ACHN (cell line): Measurements from ENCODE around the gene EIF2B2.
"Not testable (repeated sequence)": the region's sequence is repeated elsewhere in the genome, so short reads cannot be mapped to it uniquely, and the experiment has no call there.

Experiments
- DNase-seq: peaks from one replicate; pipeline ENCODE4 v3.0.0-alpha.2; 2015
- in situ Hi-C: cut with HindIII; loops from 2 replicates; pipeline ENCODE4 v1.10.0; 2017; ENCODE audit warnings: low sequenced_read_pairs, low pct_ligation_motif_present, low pct_unique_long_range_greater_than_20kb

Gene EIF2B2

GRCh38 chr14:74983343-74983742 is 19.4 kb upstream of the EIF2B2 start:
- DNase-seq, result no peak
- in situ Hi-C loops, result no loop called here

DNA sequence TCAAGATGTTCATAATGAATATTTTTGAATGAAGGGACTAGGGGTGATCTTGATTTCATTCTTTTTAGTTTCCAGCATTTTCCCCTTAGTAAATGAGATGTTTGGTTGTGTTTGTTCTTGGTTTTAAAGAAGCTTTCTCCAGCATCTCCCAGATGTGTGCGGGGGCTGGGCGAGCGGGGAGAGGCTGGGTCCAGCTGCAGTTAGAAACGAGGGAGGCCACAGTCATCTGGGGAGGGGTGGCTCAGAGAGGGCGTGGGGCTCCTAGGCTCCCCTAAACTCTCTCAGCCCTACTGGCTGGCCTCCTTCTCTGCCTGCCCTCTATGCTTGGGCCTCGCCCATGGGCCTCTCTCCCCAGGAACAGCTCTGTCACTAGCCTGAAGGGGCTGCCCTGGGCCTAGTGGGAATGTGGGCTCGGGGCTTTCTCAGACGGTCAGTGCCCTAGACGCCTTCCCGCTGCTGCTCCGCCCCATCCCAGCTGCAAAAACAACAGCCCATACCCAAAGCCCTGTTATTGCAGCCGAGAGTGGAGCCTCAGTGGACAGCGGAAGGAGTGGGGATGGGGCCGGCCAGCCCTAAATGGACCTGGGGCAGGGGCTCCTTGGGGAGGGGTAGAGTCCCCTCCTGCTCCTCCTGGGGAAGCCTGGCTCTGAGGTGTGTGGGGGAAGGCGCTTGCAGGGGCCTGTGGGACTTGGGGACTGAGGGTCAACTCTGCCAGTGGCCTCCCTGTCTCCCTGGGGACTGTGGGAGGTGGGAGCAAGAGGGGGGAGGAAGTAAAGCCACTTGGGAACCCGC is 18.3 kb upstream of the EIF2B2 start:
- in situ Hi-C loops, result no loop called here
- no peak for DNase-seq

GRCh38 chr14:74985028-74985310 is 17.8 kb upstream of the EIF2B2 start:
- in situ Hi-C loops, result no loop called here
- no peak for DNase-seq

DNA sequence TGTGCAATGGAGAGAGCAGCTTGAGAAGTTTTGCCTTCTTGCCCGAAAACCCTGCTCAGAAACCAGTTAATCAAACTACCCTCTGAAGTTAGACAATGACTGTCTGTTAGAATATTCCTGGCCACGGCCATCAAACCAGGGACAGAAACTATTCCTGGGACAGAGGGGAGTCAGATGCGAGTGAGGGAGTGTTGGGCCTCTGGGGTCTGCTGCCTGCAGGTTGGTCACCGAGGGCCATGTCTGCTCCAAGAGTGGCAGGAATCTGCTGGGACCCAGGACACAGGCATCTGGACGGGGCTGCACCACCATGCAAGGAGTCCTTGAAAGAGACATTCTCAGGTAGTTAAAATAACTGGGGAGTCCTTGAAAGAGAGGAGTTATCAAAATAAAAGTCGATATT is 16.9 kb upstream of the EIF2B2 start:
- DNase-seq, result no peak
- in situ Hi-C loops, result no loop called here

GRCh38 chr14:74988131-74988530 is 14.6 kb upstream of the EIF2B2 start:
- in situ Hi-C loops, result no loop called here
- DNase-seq, result peak; percentile 52

DNA sequence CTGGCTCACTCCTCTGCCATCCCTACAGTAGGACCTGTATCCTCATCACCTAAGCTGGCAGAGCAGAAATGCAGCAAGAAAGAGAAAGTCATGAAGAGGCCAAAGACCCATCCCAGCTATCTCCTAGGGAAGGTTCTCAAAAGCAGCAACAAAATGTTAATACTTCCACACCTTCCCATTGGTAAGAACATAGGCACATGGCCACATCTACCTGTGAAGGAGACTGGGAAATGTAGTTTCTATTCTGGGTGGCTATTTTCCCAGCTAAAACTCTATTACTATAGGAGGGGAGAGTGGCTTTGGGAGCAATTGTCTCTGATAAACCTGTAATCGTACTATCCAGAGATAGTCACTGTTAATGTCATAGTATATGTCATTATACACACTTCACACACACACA is 13.7 kb upstream of the EIF2B2 start:
- in situ Hi-C loops, result no loop called here
- no peak for DNase-seq

GRCh38 chr14:74994182-74994581 is 8.5 kb upstream of the EIF2B2 start:
- in situ Hi-C loops, DNase-seq: not testable (repeated sequence)

DNA sequence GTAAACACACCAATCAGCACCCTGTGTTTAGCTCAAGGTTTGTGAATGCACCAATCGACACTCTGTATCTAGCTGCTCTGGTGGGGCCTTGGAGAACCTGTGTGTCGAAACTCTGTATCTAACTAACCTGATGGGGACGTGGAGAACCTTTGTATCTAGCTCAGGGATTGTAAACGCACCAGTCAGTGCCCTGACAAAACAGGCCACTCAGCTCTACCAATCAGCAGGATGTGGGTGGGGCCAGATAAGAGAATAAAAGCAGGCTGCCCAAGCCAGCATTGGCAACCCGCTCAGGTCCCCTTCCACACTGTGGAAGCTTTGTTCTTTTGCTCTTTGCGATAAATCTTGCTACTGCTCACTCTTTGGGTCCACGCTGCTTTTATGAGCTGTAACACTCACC is 6.9 kb upstream of the EIF2B2 start:
- in situ Hi-C loops, DNase-seq: not testable (repeated sequence)

- no peak for DNase-seq
- in situ Hi-C loops, result no loop called here
Observed at GRCh38 chr14:75001261-75001660, 1.5 kb upstream of the EIF2B2 start.

GRCh38 chr14:75001899-75002298 is 822 bp upstream of the EIF2B2 start:
- in situ Hi-C loops, result no loop called here
- no peak for DNase-seq

- peak; percentile 2 for DNase-seq
- in situ Hi-C loops, result no loop called here
Observed at GRCh38 chr14:75003250-75004027, 718 bp downstream of the EIF2B2 start.

DNA sequence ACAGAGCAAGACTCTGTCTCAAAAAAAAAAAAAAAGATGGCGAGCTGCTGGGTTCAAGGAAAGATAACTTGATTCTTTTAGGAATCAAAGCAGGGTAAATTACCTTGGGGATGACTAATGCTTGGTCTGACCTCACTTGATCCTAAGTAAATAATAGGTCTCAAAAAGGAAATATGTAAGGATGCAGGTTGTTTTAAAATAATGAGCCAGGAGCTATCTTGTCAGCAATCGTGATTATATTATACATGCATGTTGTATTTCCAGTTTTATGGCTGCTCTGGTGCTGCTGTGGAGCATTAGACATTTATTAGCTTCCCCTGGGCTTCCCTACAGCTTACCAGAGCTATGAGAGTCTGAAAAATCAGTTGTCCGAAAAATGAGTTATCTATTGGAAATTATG is 2.6 kb downstream of the EIF2B2 start:
- in situ Hi-C loops, result no loop called here
- no peak for DNase-seq

- in situ Hi-C loops, result no loop called here
Observed at GRCh38 chr14:75009176-75009575, 6.5 kb downstream of the EIF2B2 start.

DNA sequence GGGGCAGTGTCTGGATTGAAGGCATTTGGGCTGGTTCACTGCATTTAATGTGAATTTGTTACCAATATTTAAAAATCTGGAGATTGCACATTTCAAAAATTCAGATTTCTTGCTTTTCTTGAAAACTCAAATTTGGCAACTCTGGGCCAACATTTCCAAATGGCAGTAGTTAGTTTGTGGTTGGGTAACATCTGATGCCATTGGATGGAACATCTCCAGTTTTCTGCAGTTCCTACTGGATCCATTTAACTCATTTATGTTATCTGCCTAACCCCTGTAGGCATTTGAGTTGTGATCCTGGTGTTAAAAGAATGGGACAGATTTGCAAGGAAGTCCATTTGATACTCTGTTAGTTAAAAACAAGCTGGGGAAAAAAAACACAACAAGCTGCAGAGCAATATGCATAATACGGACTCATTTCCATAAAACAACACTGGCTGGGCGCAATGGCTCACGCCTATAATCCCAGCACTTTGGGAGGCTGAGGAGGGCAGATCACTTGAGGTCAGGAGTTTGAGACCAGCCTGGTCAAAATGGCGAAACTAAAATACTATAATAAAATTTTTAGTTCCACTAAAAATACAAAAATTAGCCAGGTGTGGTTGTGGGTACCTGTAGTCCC is 7.9 kb downstream of the EIF2B2 start:
- in situ Hi-C loops, result no loop called here
- DNase-seq, result no peak

More at GRCh38 chr14:75009176-75009575, 6.5 kb downstream of the EIF2B2 start:
- DNase-seq, result no peak

GRCh38 chr14:75011356-75011994 is 8.8 kb downstream of the EIF2B2 start:
- DNase-seq, result peak; percentile 50

DNA sequence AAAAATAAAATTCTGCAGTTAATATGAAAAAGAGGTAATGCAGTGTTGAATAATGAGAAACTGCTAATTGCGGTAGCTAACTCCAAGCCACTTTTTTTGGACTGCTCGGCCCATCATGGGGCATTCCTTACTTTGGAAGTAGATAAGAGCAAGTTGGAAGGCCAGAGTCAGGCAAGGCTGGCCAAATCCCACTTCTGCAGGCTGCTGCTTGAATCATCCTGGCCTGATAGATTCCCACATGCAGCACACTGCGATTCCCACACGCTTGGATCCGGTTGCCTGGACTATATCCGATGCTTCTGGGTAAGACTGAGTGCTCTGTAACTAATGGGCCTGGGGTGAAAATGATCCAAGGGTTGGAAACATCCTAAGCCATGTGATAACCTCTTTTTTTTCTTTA is 10.6 kb downstream of the EIF2B2 start:
- DNase-seq, result no peak
- in situ Hi-C loops, result no loop called here

More at GRCh38 chr14:75011356-75011994, 8.8 kb downstream of the EIF2B2 start:
- in situ Hi-C loops, result no loop called here

DNA sequence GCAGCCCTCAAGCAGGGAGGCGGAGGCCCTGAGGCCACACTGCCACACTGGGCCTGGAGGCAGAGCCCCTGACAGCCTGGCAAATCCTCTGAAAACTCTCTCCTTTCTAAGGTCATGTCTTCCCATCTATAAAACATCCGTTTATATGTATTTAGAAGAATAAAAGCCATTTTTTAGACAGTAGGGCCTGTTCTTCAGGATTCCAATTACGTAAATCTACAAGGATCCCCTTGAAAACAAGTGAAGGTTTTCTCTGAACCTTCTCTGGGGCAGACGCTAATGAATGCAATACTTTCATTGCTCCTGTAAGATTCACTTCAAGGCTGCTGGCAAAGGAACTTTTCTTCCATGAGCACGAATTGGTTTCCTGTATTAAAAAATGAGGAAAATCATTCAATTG is 12.8 kb downstream of the EIF2B2 start:
- in situ Hi-C loops, result no loop called here
- no peak for DNase-seq

DNA sequence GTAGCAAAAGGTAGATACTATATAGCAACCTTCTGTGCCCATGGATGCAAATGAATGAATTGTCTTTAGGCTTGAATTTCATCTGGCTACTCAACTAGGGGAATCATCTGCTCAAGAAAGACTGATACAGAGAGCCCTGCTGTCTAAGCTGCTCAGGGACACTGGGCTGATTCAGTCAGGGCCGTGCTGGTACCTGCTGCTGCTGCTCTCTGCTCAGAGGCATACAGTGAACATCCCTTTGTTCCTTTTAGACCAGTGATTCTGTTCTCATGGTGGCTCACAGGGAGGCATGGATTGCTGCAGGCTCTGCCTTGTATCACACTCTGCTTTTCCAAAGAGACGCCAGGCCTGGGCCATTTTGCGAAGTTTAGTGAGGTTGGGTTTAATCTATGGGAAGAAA is 14.1 kb downstream of the EIF2B2 start:
- in situ Hi-C loops, result no loop called here
- DNase-seq, result no peak

DNA sequence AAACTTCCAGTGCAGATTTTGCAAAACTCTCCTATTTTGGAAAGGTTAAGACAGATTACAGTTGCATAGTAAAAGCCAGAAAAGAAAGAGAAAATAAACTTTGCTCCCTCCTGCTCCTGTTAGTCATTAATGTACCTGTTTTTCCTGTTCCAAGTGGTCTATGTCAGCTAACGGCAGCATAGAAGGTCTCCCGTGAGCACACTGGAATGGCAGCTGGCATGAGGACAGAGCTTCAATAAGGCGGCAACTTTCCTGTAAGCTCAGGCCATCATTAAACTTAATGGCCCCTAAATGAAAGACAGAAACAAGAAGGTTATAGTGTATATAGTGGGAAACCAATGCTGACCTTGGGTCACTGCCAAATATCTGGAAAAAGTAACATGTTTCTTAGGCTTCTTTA is 16.0 kb downstream of the EIF2B2 start:
- DNase-seq, result no peak
- in situ Hi-C loops, result no loop called here
